Measurements from ENCODE around the gene SUPT3H.

The SUPT3H gene

GRCh38 chr6:45253453-45253852, 124.3 kb downstream of the SUPT3H start:
- H3K4me3 ChIP-seq (ENCODE audit: low read depth, low read length): no peak overlapping the region
- TF ChIP-seq CTCF (IDR thresholded peaks at IDR 0.05; ENCODE audit: low read depth, low read length, missing control alignments): no peak
- in situ Hi-C loops (cut with HindIII; ENCODE audit: low sequenced_read_pairs): no loop called here
- DNase-seq (ENCODE audit: low read depth): no peak

DNA sequence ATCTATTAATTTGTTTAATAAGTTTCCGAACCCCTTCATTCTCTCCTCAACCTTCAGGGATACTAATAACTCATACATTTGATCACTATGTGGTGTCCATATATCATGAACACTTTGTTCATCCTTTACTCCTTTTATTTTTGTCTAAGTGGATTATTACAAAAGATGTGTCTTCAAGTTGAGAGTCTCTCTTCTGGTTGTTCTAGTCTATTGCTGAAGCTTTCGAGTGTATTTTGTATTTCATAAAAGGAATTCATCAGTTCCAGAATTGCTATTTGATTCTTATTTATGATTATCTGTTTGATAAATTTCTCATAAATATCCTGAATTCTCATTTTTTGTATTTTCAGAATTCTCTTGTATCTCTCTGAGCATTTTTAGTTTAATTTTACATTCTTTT, 146.1 kb downstream of the SUPT3H start:
- in situ Hi-C loops (cut with HindIII; ENCODE audit: low sequenced_read_pairs): no loop called here
- H3K4me3 ChIP-seq (ENCODE audit: low read depth, low read length): no peak overlapping the region
- no peak for TF ChIP-seq CTCF (IDR thresholded peaks at IDR 0.05; ENCODE audit: low read depth, low read length, missing control alignments)
- no peak for DNase-seq (ENCODE audit: low read depth)

DNA sequence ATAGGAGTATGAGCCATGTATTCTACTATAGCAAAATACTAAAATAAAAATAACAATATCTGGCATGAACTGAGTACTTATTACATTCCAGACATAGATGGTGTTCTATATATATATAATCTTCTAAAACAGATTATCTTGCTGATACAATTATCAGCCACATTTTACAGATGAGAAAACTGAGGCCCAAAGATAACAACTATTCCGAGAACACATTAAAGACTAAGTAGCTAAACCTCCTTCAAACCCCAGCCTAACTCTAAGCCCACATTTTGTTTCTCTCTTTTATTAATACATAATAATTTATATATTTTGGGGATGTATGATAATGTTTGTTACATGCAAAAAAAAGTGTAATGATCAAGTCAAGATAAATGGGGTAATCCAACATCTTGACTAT, 148.3 kb downstream of the SUPT3H start:
- TF ChIP-seq CTCF (IDR thresholded peaks at IDR 0.05; ENCODE audit: low read depth, low read length, missing control alignments): no peak
- DNase-seq (ENCODE audit: low read depth): no peak
- in situ Hi-C loops (cut with HindIII; ENCODE audit: low sequenced_read_pairs): no loop called here
- no peak overlapping the region for H3K4me3 ChIP-seq (ENCODE audit: low read depth, low read length)

- in situ Hi-C loops (cut with HindIII; ENCODE audit: low sequenced_read_pairs): no loop called here
- DNase-seq (ENCODE audit: low read depth): no peak
These were observed 151.7 kb downstream of the SUPT3H start for GRCh38 chr6:45226081-45226480.

GRCh38 chr6:45222380-45222779, 155.4 kb downstream of the SUPT3H start:
- no peak for TF ChIP-seq CTCF (IDR thresholded peaks at IDR 0.05; ENCODE audit: low read depth, low read length, missing control alignments)
- in situ Hi-C loops (cut with HindIII; ENCODE audit: low sequenced_read_pairs): no loop called here
- DNase-seq (ENCODE audit: low read depth): no peak

More at GRCh38 chr6:45226081-45226480, 151.7 kb downstream of the SUPT3H start:
- TF ChIP-seq CTCF (IDR thresholded peaks at IDR 0.05; ENCODE audit: low read depth, low read length, missing control alignments): no peak
- H3K4me3 ChIP-seq (ENCODE audit: low read depth, low read length): no peak overlapping the region

DNA sequence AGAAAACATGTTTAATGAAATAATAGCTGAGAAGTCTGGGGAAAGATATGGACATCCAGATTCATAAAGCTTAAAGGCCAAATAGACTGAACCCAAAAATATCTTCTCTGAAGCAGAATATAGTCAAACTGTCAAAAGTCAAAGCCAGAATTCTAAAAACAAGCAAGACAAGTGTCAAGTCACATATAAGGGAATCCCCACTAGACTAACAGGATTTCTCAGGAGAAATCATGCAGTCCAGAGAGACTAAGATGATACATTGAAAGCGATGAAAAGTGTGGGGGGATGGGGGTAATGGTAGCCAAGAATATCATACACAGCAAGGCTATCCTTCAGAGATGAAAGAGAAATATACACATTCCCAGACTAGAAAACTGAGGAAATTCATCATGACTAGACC, 162.0 kb downstream of the SUPT3H start:
- DNase-seq (ENCODE audit: low read depth): no peak
- in situ Hi-C loops (cut with HindIII; ENCODE audit: low sequenced_read_pairs): no loop called here
- H3K4me3 ChIP-seq (ENCODE audit: low read depth, low read length): no peak overlapping the region
- no peak for TF ChIP-seq CTCF (IDR thresholded peaks at IDR 0.05; ENCODE audit: low read depth, low read length, missing control alignments)

More at GRCh38 chr6:45222380-45222779, 155.4 kb downstream of the SUPT3H start:
- H3K4me3 ChIP-seq (ENCODE audit: low read depth, low read length): no peak overlapping the region

DNA sequence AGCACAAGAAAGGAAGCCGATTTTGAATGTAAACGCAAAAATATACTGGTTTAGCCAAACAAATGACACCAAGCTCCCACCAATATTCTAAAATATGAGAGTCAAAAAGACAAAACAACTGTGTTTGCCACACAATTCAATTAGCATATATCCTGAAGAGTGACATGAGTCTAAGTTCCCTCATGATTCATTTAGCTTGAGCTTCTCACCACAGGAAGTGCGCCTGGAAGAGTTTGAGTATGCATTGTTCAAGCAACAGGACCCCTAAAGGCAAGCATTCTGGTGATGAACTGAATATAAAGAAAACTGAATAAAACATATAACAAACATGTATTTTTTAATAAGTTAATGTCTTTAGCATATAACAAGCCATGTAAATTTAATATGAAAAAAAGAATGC, 164.8 kb downstream of the SUPT3H start:
- DNase-seq (ENCODE audit: low read depth): no peak
- TF ChIP-seq CTCF (IDR thresholded peaks at IDR 0.05; ENCODE audit: low read depth, low read length, missing control alignments): no peak

More for the DNA sequence above, 164.8 kb downstream of the SUPT3H start:
- in situ Hi-C loops (cut with HindIII; ENCODE audit: low sequenced_read_pairs): no loop called here
- H3K4me3 ChIP-seq (ENCODE audit: low read depth, low read length): no peak overlapping the region

Data from astrocyte of the cerebellum (primary cell).